ENCODE data around the gene PARN. TPM values are rescaled to one million over a fixed set of nuclear protein-coding genes. Genes with fewer than 3 reads are reported as not detected.

PARN gene
- total and polyA plus RNA-seq, 7 donors = 10.3 to 20.9 (median 14.1) TPM

Other genes with a start within 250 kb of the PARN start
- 10 to 100 TPM; 37.5 to 62.3 (median 45.7) TPM for gene BFAR, start 2.7 kb upstream of the PARN start, total RNA-seq
- gene BFAR, start 2.7 kb upstream of the PARN start, polyA plus RNA-seq = 10 to 100 TPM; 36.0 to 63.7 (median 55.2) TPM
- gene PLA2G10, start 64.0 kb upstream of the PARN start, total RNA-seq = not detected
- not detected for gene PLA2G10, start 64.0 kb upstream of the PARN start, polyA plus RNA-seq
- gene NPIPA3, start 73.2 kb upstream of the PARN start, total RNA-seq = 1 to 10 TPM; 1.4 to 4.5 (median 2.1) TPM
- 1 to 10 TPM in 2 of 3 donors, under 1 TPM in 1; 0.90 to 1.6 (median 1.4) TPM for gene NPIPA3, start 73.2 kb upstream of the PARN start, polyA plus RNA-seq
- gene NPIPA2, start 112.3 kb upstream of the PARN start, total RNA-seq = 1 to 10 TPM; 2.2 to 5.0 (median 3.9) TPM
- 1 to 10 TPM in 2 of 3 donors, under 1 TPM in 1; 0.20 to 3.5 (median 2.7) TPM for gene NPIPA2, start 112.3 kb upstream of the PARN start, polyA plus RNA-seq
- 100 to 1,000 TPM in 2 of 4 donors, 10 to 100 TPM in 2; 89.4 to 158 (median 107) TPM for gene NOMO1, start 203.5 kb upstream of the PARN start, total RNA-seq
- gene NOMO1, start 203.5 kb upstream of the PARN start, polyA plus RNA-seq = 10 to 100 TPM; 34.8 to 92.9 (median 46.4) TPM

All from psoas muscle (tissue), 7 donors.